GM12878 (cell line): ENCODE data around the gene MAPKAP1. TPM values are rescaled to one million over a fixed set of nuclear protein-coding genes. Genes with fewer than 3 reads are reported as not detected.
A peak's percentile ranks its signal among the peaks of the same experiment; 100 is the strongest.

Experiments
- ATAC-seq: fragments of 200-7000 bp; cut with Tn5 transposase; 3 replicates; pipeline ENCODE4 v1.9.1; 2020; ENCODE audit warnings: mild to moderate bottlenecking, moderate library complexity
- BruUV-seq: library from RNA; stranded (reverse); fragments of 400-500 nt; replicated peaks from 2 replicates; lab custom pipeline; 2021; lab: Mats Ljungman, UMichigan
- CTCF ChIA-PET: fragments of 300-600 bp; sonication (Branson Sonifier 250); formaldehyde crosslinking; extraction: SDS; loops from one replicate; lab custom pipeline; 2021; ENCODE audit warnings: inconsistent platforms; lab: Yijun Ruan, JAX
- POLR2A ChIA-PET: fragments of 350-600 bp; formaldehyde crosslinking; extraction: SDS; loops from one replicate; lab custom pipeline; 2021; ENCODE audit warnings: inconsistent platforms; lab: Charles Lee
- RAD21 ChIA-PET: fragments of 300-600 bp; sonication (Branson Sonifier 250); formaldehyde crosslinking; loops from one replicate; lab custom pipeline; 2023; ENCODE audit warnings: antibody characterized with exemption; ENCODE audit not compliant: unreplicated experiment; lab: Charles Lee
- SMC1A ChIA-PET: fragments of 300-600 bp; sonication (Branson Sonifier 250); formaldehyde crosslinking; loops from one replicate; lab custom pipeline; 2023; ENCODE audit not compliant: unreplicated experiment, uncharacterized antibody; lab: Charles Lee
- DNase-seq: peaks from one replicate; pipeline ENCODE4 v3.0.0-alpha.2; 2011; ENCODE audit warnings: low read depth, low spot score
- FAIRE-seq: peaks from 3 replicates; lab custom pipeline; 2011; peaks lifted over from hg19 to GRCh38; lab: Jason Lieb, UNC
- H2AFZ ChIP-seq: 2 replicates; pipeline ENCODE4 v1.6.0; 2011; ENCODE audit warnings: low read depth, low read length, control low read depth; ENCODE audit not compliant: control insufficient read depth
- H3K27ac ChIP-seq: 2 replicates; pipeline ENCODE4 v1.5.1; 2011; ENCODE audit warnings: control low read depth; ENCODE audit not compliant: control insufficient read depth, insufficient read depth
- H3K27me3 ChIP-seq, 2 experiments: replicated peaks in 1 of 2; 2 replicates each; pipeline versions ENCODE4 v1.6.0 to v1.6.1; 2011; ENCODE audit warnings: low read length in 1 of 2; ENCODE audit not compliant: control insufficient read depth in 2 of 2, insufficient read depth in 2 of 2
- H3K36me3 ChIP-seq, 2 experiments: 2 replicates each; pipeline ENCODE4 v1.5.1; 2011; ENCODE audit warnings: low read length in 1 of 2; ENCODE audit not compliant: control insufficient read depth in 2 of 2, insufficient read depth in 2 of 2
- H3K4me1 ChIP-seq: 2 replicates; pipeline ENCODE4 v1.6.1; 2011; ENCODE audit warnings: mild to moderate bottlenecking, low read length, moderate library complexity, mixed read lengths; ENCODE audit not compliant: control insufficient read depth, insufficient read depth
- H3K4me2 ChIP-seq: 2 replicates; pipeline ENCODE4 v1.6.0; 2011; ENCODE audit warnings: control low read depth; ENCODE audit not compliant: control insufficient read depth, insufficient read depth
- H3K4me3 ChIP-seq: fragments of 200-600 bp; sonication (generic); 2 replicates; pipeline ENCODE4 v1.5.1; 2016
- H3K79me2 ChIP-seq: 2 replicates; pipeline ENCODE4 v1.6.0; 2011; ENCODE audit warnings: low read length; ENCODE audit not compliant: control insufficient read depth, insufficient read depth
- H3K9ac ChIP-seq: 2 replicates; pipeline ENCODE4 v1.8.0; 2011; ENCODE audit warnings: low read length, control low read depth, mixed read lengths; ENCODE audit not compliant: control insufficient read depth, insufficient read depth
- H3K9me3 ChIP-seq: replicated peaks from 3 replicates; pipeline ENCODE4 v1.5.1; 2011; ENCODE audit warnings: mild to moderate bottlenecking, low read length; ENCODE audit not compliant: control insufficient read depth, insufficient read depth
- H4K20me1 ChIP-seq: 2 replicates; pipeline ENCODE4 v1.6.0; 2011; ENCODE audit not compliant: control insufficient read depth, insufficient read depth
- BCL11A ChIP-seq: IDR thresholded peaks from 2 replicates; pipeline ENCODE4 v1.6.1; 2011; ENCODE audit warnings: low read depth, low read length
- EZH2 ChIP-seq: IDR thresholded peaks from 2 replicates; pipeline ENCODE4 v1.6.1; 2012; ENCODE audit warnings: low read depth, mild to moderate bottlenecking, control low read depth, inconsistent platforms, low read length, borderline replicate concordance; ENCODE audit not compliant: control insufficient read depth
- GABPA ChIP-seq: IDR thresholded peaks from 2 replicates; pipeline ENCODE4 v1.6.1; 2014; ENCODE audit warnings: antibody characterized with exemption, low read depth, mild to moderate bottlenecking, inconsistent platforms
- HDAC2 ChIP-seq: fragments of 200-600 bp; sonication (generic); IDR thresholded peaks from 2 replicates; pipeline ENCODE4 v1.6.1; 2017
- HDGF ChIP-seq: fragments of 450-650 bp; IDR thresholded peaks from 2 replicates; pipeline ENCODE4 v1.6.1; 2016; ENCODE audit warnings: antibody characterized with exemption
- RBBP5 ChIP-seq: fragments of 200-600 bp; sonication (generic); conservative IDR thresholded peaks from 2 replicates; pipeline ENCODE4 v1.6.1; 2016
- WGBS: methylation state at CpG from one replicate; pipeline ENCODE4 v1.1.6; 2016; ENCODE audit warnings: low lambda C conversion rate; ENCODE audit not compliant: insufficient replicate concordance, insufficient coverage; ENCODE audit errors: missing lambda C conversion rate; 5-methylcytosine and 5-hydroxymethylcytosine counted together
- in situ Hi-C: fragments of 300-500 bp; cut with MboI; formaldehyde crosslinking; loops from 9 replicates; pipeline ENCODE4 v1.14.3; 2018; ENCODE audit warnings: mixed read lengths
- intact Hi-C: fragments of 100-400 bp; cut with micrococcal nuclease; formaldehyde crosslinking; loops from one replicate; pipeline ENCODE4 v1.14.2; 2022; ENCODE audit not compliant: unreplicated experiment
- polyA plus RNA-seq, 11 experiments: library from polyadenylated mRNA; depleted of rRNA in 4 of 11; unstranded in 6 of 11; stranded (reverse) in 5 of 11; fragments of >200 nt; fragmentation: Nextera tagmentation in 4 of 11; fragmentation: Illumina TruSeq in 1 of 11; extraction: Ambion mirVana in 4 of 11; extraction: Trizol in 1 of 11; gene quantifications; 1 replicate in 1 of 11; 2 replicates in 10 of 11; pipeline versions ENCODE4 v1.2.1 to v1.2.3, GENCODE V29; 2011 to 2016; ENCODE audit warnings: inconsistent platforms in 2 of 11, missing spikeins in 2 of 11, low read depth in 1 of 11
- total RNA-seq, 4 experiments: library from RNA; depleted of rRNA in 3 of 4; stranded (reverse); fragments of >200 nt in 3 of 4; fragmentation: Illumina TruSeq in 1 of 4; extraction: Trizol in 1 of 4; gene quantifications; 2 replicates each; pipeline versions ENCODE4 v1.2.1 to v1.2.3, GENCODE V29; 2013 to 2021
- TF ChIP-seq, protein P1 (sequence below): fragments of 450-650 bp; IDR thresholded peaks from 2 replicates; pipeline ENCODE4 v1.6.1; 2016; ENCODE audit warnings: mild to moderate bottlenecking

MAPKAP1 gene
- total and polyA plus RNA-seq, 10 of the 15 experiments (the other 5 are each of a cell fraction or from before 2014, with no cell fraction given) = 5.1 to 188 (median 105) TPM

DNA sequence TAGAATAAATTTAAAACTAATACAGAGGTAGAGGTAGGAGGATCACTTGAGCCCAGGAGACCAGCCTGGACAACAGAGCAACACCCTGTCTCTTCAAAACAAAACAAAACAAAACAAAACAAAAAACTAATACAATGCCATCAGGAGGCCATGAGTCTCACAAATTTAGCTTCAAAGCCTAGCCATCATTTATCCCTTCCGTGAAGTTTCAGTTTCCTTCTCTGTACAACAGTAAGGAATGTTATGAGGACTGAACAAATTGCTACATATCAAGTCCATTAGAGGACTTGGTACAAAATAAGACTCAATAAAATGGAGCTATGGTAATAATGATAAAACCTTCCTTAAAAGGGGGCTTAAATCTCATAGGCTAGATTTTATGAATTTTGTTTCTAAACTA lies 60.8 kb downstream of the MAPKAP1 start:
- H4K20me1 ChIP-seq = no peaks in the 10 kb centered on the region
- RAD21 ChIA-PET = interaction anchor here (0.9 to 10.9 kb wide), 10 partner anchors 11 to 85 kb away, joined by 3 to 237 read pairs (median 5); partner anchors contain the start of gene MAPKAP1
- intact Hi-C loops (loop anchor here (1.0 kb wide), 2 partner anchors 14 to 57 kb away; no protein-coding TSS in a partner anchor), in situ Hi-C loops (loop anchor here (25.0 kb wide), 1 partner anchor 1434 kb away; no protein-coding TSS in a partner anchor)
- H3K9me3 ChIP-seq = no peaks in the 10 kb centered on the region
- BruUV-seq = no TSS peak
- H3K9ac ChIP-seq = peak overlapping the region; percentile 36
- peak overlapping the region; percentile 54 for H3K4me3 ChIP-seq
- H3K27me3 ChIP-seq = no peaks in the 10 kb centered on the region
- DNase-seq (no peak), ATAC-seq (peak; percentile 24), FAIRE-seq (no peak)
- H3K4me1 ChIP-seq = peaks cover 70% of the 10 kb centered on the region
- SMC1A ChIA-PET = interaction anchor here (0.9 to 10.6 kb wide), 17 partner anchors 8 to 184 kb away, joined by 3 to 251 read pairs (median 5); partner anchors contain the start of gene MAPKAP1
- POLR2A ChIA-PET = interaction anchor here (0.9 to 9.7 kb wide), 8 partner anchors 10 to 113 kb away, joined by 3 to 105 read pairs (median 5); partner anchors contain the start of gene MAPKAP1
- H3K79me2 ChIP-seq = peaks cover 66% of the 10 kb centered on the region
- H2AFZ ChIP-seq = no peak overlapping the region
- CTCF ChIA-PET = interaction anchor here (0.7 to 3.6 kb wide), 11 partner anchors 11 to 110 kb away, joined by 3 to 29 read pairs (median 5); no protein-coding TSS in a partner anchor
- H3K27ac ChIP-seq = peak overlapping the region; percentile 91
- 4% methylated on average over 1 of the region's 1 CpG for WGBS
- H3K36me3 ChIP-seq = peaks cover 0 to 3% of the 10 kb centered on the region in 2 experiments; a peak in 2 of 4 replicates
- H3K4me2 ChIP-seq = peak overlapping the region; percentile 85
- TF ChIP-seq HDGF (0 out of 2 replicates have a peak, but pooled peaks have one; percentile 24), RBBP5 (peak; percentile 87; the same call in 1 of the 2 replicates), BCL11A (no peak), EZH2 (no peak), GABPA (no peak), HDAC2 (no peak)
- TF ChIP-seq, protein P1, sequence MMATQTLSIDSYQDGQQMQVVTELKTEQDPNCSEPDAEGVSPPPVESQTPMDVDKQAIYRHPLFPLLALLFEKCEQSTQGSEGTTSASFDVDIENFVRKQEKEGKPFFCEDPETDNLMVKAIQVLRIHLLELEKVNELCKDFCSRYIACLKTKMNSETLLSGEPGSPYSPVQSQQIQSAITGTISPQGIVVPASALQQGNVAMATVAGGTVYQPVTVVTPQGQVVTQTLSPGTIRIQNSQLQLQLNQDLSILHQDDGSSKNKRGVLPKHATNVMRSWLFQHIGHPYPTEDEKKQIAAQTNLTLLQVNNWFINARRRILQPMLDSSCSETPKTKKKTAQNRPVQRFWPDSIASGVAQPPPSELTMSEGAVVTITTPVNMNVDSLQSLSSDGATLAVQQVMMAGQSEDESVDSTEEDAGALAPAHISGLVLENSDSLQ = peak; percentile 19; the same call in 1 of the 2 replicates
- TF ChIP-seq, all 136 proteins: peak for 3
